Activated T-cell treated with anti-CD3 and anti-CD28 coated beads, Interleukin-2, amount 50 U/mL, for 72 hours (primary cell): ENCODE data around the gene CACNA1D. TPM values are rescaled to one million over a fixed set of nuclear protein-coding genes. Genes with fewer than 3 reads are reported as not detected.
A peak's percentile ranks its signal among the peaks of the same experiment; 100 is the strongest.

Experiments
- ATAC-seq, 2 donors: fragments of 150-1000 bp; cut with Tn5 transposase; replicated peaks in 1 of 2; 2 replicates each; pipeline ENCODE4 v1.10.0; 2021; ENCODE audit warnings: moderate library complexity in 2 of 2, mild to moderate bottlenecking in 1 of 2
- DNase-seq, 2 donors: peaks; one replicate each; pipeline ENCODE4 v3.0.0; 2021 to 2022; ENCODE audit warnings: mixed read lengths in 1 of 2
- H3K27ac Mint-ChIP-seq: one replicate; pipeline ENCODE4 v1.8.0; 2022; ENCODE audit warnings: mild to moderate bottlenecking, moderate library complexity, mixed read lengths
- H3K27me3 Mint-ChIP-seq: one replicate; pipeline ENCODE4 v1.8.0; 2022; ENCODE audit warnings: low read depth, mixed read lengths
- H3K36me3 Mint-ChIP-seq, 2 donors: one replicate each; pipeline ENCODE4 v1.8.0; 2022; ENCODE audit warnings: mixed read lengths in 2 of 2, mild to moderate bottlenecking in 1 of 2; ENCODE audit not compliant: insufficient read depth in 2 of 2
- H3K4me1 Mint-ChIP-seq: one replicate; pipeline ENCODE4 v1.8.0; 2022; ENCODE audit warnings: low read depth, mixed read lengths
- H3K4me3 Mint-ChIP-seq, 2 donors: one replicate each; pipeline ENCODE4 v1.8.0; 2022; ENCODE audit warnings: mild to moderate bottlenecking in 2 of 2, mixed read lengths in 2 of 2, moderate library complexity in 2 of 2
- H3K9me3 Mint-ChIP-seq, 2 donors: one replicate each; pipeline ENCODE4 v1.8.0; 2022; ENCODE audit warnings: mixed read lengths in 2 of 2
- total RNA-seq, 2 donors: library from RNA; stranded (reverse); gene quantifications; one replicate each; pipeline ENCODE4 v1.2.3, GENCODE V29; 2022

The CACNA1D gene
- total RNA-seq, 2 donors from 2014 or later = 0.82 to 1.9 TPM

- no peaks in the 10 kb centered on the region for H3K9me3 Mint-ChIP-seq
- ATAC-seq (no peak), DNase-seq (no peak)
- H3K27ac Mint-ChIP-seq = no peak overlapping the region
- H3K4me3 Mint-ChIP-seq = no peak overlapping the region
- no peaks in the 10 kb centered on the region for H3K4me1 Mint-ChIP-seq
- H3K36me3 Mint-ChIP-seq = no peaks in the 10 kb centered on the region
- H3K27me3 Mint-ChIP-seq = peaks cover 23% of the 10 kb centered on the region
These were observed 28.9 kb downstream of the CACNA1D start for GRCh38 chr3:53523346-53523745.

GRCh38 chr3:53524566-53524965, 30.2 kb downstream of the CACNA1D start:
- no peaks in the 10 kb centered on the region for H3K9me3 Mint-ChIP-seq
- ATAC-seq (no peak), DNase-seq (no peak)
- no peak overlapping the region for H3K4me3 Mint-ChIP-seq
- H3K27me3 Mint-ChIP-seq = peaks cover 31% of the 10 kb centered on the region
- no peaks in the 10 kb centered on the region for H3K36me3 Mint-ChIP-seq
- H3K27ac Mint-ChIP-seq = no peak overlapping the region
- H3K4me1 Mint-ChIP-seq = no peaks in the 10 kb centered on the region

GRCh38 chr3:53525765-53526703, 31.6 kb downstream of the CACNA1D start:
- ATAC-seq = no peak

DNA sequence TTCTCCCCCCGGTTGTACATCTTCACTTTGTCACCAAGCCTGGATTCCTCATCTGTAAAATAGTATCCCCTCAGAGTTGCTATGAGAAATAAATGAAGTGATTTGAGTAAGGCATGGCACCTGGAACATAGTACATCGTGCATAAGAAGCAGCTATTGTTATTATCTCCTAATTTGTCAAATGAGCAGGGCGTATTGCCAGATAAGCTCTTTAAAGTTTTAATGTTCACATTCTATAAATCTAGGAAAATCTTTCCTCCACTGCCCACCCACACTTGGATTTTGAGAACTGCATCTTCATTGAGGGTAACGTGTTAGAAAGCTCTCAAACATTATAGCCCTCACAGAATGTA, 32.3 kb downstream of the CACNA1D start:
- H3K4me3 Mint-ChIP-seq = no peak overlapping the region
- no peaks in the 10 kb centered on the region for H3K4me1 Mint-ChIP-seq
- H3K27ac Mint-ChIP-seq = no peak overlapping the region
- no peak for DNase-seq
- no peak for ATAC-seq
- no peaks in the 10 kb centered on the region for H3K9me3 Mint-ChIP-seq
- H3K36me3 Mint-ChIP-seq = no peaks in the 10 kb centered on the region
- H3K27me3 Mint-ChIP-seq = peaks cover 53% of the 10 kb centered on the region

More at GRCh38 chr3:53525765-53526703, 31.6 kb downstream of the CACNA1D start:
- no peak for DNase-seq
- Mint-ChIP-seq H3K4me1 (no peaks in the 10 kb centered on the region), H3K27me3 (peaks cover 46% of the 10 kb centered on the region), H3K36me3 (no peaks in the 10 kb centered on the region), H3K4me3 (no peak overlapping the region), H3K27ac (no peak overlapping the region), H3K9me3 (no peaks in the 10 kb centered on the region)

DNA sequence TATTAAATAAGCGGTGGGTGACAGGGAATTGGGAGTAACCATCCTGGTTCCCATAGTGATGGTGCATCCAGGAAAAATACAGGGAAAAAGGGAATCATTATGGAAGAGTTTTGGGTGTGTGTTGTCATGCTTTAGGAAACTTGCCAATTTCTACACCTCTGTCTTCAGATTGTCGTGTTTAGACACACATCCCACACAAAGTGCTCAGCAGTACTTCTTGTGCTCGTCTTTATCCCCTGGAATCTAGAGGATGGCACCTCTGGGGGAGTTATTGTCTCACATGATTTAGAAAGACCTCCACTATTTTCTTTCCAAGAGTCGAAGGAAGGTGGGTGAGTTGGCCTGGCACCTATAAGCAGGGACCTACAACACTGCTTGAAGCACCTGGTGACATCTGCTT, 35.8 kb downstream of the CACNA1D start:
- Mint-ChIP-seq H3K36me3 (no peaks in the 10 kb centered on the region), H3K4me3 (no peak overlapping the region), H3K27ac (no peak overlapping the region), H3K4me1 (no peaks in the 10 kb centered on the region), H3K9me3 (no peaks in the 10 kb centered on the region), H3K27me3 (peaks cover 50% of the 10 kb centered on the region)
- no peak for ATAC-seq
- DNase-seq = no peak

DNA sequence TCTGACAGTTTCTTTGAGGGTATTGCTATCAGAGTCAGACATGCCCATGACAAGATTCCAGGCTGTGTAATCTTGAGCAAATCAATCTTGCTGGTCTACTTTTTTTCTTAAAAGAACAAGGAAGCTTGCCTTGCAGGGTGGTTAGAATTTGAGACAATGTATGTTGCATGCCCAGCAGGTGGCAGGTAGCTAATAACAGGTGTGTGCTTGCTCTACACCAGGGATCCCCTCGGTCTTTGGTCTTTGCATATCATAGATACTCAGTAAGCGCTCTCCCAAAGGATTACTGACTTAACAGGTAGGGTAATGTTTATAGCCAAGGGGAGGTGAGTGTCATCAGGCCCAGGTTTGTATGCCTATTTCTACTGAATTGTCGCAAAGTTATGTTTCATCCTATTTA, 37.3 kb downstream of the CACNA1D start:
- H3K27ac Mint-ChIP-seq = no peak overlapping the region
- ATAC-seq (no peak), DNase-seq (no peak)
- H3K4me3 Mint-ChIP-seq = no peak overlapping the region
- H3K27me3 Mint-ChIP-seq = peaks cover 50% of the 10 kb centered on the region
- no peaks in the 10 kb centered on the region for H3K36me3 Mint-ChIP-seq
- H3K9me3 Mint-ChIP-seq = no peaks in the 10 kb centered on the region
- H3K4me1 Mint-ChIP-seq = no peaks in the 10 kb centered on the region

DNA sequence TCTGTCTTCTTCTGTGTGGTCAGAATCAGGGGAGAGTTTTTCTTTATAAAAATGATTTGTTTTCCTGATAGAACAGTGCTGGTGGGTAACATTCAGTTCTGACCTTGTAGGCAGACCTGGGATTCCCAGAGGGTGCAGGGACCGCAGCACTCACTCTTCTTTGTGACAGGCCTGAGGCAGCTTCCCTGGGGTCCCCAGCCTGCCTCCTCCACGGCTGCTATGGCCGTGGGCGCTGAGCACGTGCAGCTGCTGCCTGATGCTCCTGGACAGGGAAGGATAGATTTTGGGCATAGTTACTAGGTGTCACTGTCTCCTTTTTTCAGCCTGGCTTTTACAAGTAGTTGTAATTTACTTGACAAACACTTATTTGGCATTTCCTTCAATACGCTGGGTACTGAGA, 39.1 kb downstream of the CACNA1D start:
- Mint-ChIP-seq H3K36me3 (no peaks in the 10 kb centered on the region), H3K9me3 (no peaks in the 10 kb centered on the region), H3K27ac (no peak overlapping the region)

DNA sequence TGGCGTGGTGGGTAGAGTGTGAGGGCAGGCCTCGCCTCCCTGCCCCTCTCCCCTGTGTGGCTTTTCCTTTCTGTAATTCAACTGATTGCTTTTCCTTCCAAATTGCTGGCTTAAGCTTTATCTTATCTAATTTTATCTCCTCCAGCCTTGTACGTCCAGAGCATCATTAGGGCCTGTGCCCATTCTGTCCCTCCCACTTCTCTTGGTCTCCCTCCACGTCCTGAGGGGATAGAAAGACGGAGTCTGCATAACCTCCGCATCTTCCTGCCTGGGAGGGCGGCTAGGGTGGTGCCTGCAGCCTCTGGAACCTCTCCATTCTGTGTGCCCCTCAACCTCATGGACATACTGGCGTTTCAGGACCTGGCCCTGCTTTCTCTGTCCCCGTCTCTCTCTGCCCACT, 39.8 kb downstream of the CACNA1D start:
- Mint-ChIP-seq H3K9me3 (no peaks in the 10 kb centered on the region), H3K4me1 (no peaks in the 10 kb centered on the region), H3K27ac (no peak overlapping the region), H3K36me3 (no peaks in the 10 kb centered on the region), H3K4me3 (no peak overlapping the region), H3K27me3 (peaks cover 61% of the 10 kb centered on the region)
- DNase-seq (no peak), ATAC-seq (no peak)

More for the DNA sequence above, 39.1 kb downstream of the CACNA1D start:
- ATAC-seq (no peak), DNase-seq (no peak)
- H3K4me1 Mint-ChIP-seq = no peaks in the 10 kb centered on the region
- peaks cover 58% of the 10 kb centered on the region for H3K27me3 Mint-ChIP-seq
- no peak overlapping the region for H3K4me3 Mint-ChIP-seq

DNA sequence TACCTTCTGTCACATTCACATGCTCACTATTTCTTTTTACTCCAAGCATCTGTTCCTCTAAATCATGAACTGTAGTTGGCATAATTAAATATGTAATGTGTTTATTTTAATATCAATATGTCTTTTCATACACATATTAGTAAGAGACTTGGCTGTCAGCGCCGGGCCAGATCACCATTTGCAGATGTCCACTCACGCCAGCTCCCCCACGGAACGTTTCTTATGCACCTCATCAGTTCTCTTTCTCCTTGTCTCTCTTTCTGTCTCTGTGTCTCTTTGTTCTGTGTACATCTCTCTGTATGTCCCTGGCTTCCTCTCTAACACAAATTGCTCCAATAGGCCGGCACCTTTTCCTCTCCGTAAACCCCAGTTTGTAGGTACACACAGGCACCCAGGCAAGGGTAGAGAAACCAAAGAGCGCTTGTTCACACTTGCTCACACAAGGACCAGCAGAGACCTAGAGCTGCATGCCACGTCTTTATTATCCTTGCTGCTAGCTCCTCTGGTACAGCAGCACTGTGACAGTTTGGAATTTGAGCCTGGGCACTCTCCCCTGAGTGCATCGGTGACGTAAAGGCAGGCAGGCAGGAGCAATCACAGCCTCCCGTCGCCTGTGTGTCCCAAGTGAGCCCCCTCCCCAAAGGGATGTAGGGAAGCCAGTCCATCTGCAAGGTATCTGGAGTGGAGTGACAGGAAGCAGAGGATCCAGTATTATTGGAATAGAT, 40.4 kb downstream of the CACNA1D start:
- no peaks in the 10 kb centered on the region for H3K9me3 Mint-ChIP-seq
- H3K27me3 Mint-ChIP-seq = peaks cover 58% of the 10 kb centered on the region
- no peak overlapping the region for H3K27ac Mint-ChIP-seq
- no peaks in the 10 kb centered on the region for H3K36me3 Mint-ChIP-seq
- DNase-seq (no peak), ATAC-seq (no peak)
- no peak overlapping the region for H3K4me3 Mint-ChIP-seq
- H3K4me1 Mint-ChIP-seq = no peaks in the 10 kb centered on the region

DNA sequence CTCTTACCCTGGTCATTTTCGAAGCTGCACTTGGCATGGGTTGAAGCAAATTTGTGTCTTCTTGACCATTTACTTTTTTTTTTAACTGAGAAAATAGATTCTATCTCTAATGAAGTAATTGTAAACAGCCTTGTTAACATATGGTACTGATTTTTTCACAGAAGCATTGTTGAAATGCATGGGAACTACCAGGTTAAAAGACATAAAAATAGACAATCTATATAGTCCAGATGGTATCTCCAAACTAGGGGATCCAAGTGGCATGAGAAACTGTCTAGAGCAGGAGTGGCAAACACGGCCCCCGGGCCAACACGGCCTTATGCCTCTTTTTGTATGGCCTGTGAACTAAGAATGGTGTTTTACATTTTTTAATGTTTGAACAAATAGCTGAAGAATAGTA, 41.9 kb downstream of the CACNA1D start:
- Mint-ChIP-seq H3K9me3 (no peaks in the 10 kb centered on the region), H3K27ac (no peak overlapping the region), H3K4me1 (no peaks in the 10 kb centered on the region), H3K27me3 (peaks cover 46% of the 10 kb centered on the region), H3K4me3 (no peak overlapping the region), H3K36me3 (no peaks in the 10 kb centered on the region)
- no peak for DNase-seq
- ATAC-seq = no peak

DNA sequence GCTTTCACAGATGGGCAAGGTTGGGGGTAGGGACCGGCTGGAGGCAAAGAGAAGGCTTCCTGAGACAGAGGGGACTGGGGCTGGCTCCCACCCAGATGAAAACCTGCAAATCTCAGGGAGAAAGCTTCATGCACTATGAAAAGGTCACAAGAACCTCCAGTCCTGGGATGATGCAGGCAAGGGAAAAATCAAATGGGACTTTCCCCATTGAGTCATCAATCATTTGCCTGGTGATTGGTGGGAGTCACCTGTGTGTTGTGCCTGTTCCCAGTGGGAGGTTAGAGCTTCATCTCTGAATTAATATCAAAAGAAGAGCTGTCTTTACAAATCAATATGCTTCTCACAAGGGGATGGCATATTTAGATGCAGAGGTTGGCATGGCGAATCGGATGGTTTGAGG, 49.9 kb downstream of the CACNA1D start:
- Mint-ChIP-seq H3K9me3 (no peaks in the 10 kb centered on the region), H3K27ac (no peak overlapping the region), H3K4me1 (peaks cover 22% of the 10 kb centered on the region), H3K36me3 (no peaks in the 10 kb centered on the region), H3K4me3 (no peak overlapping the region), H3K27me3 (peaks cover 31% of the 10 kb centered on the region)
- ATAC-seq = peak; percentile 26 to 39
- DNase-seq = no peak

DNA sequence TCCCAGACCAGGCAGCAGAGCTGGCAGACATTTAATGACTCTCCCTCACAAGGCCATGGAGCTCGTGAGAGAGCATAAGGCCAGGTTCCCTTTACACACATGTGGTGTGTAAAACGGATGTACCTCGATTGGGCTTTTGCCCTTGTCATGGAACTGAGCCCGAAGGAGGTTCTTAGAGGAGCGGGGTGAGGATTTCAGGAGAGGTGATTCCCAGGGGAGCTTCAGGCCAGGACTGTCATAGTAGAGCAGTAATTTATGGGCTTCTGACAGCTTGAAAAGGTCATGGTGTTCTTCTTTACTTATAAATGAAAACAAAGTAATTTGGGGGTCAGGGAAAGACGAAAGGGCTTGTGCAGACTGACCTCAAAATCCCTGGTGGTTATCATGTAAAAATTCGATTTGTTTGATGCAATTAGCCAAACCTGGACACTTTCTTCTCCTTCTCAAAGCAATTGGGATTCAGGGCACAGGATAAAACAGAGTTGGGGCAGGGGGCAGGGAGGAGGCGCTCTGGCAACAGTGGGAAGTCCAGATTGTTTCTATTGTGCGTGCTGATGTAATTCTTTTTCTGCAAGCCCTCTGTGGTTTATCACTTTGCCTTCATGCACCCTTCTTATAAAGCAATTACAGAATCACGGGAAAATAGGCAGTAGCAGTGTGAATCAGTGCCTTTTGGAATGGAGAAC, 51.0 kb downstream of the CACNA1D start:
- peaks cover 22% of the 10 kb centered on the region for H3K4me1 Mint-ChIP-seq
- ATAC-seq = no peak
- no peak overlapping the region for H3K4me3 Mint-ChIP-seq
- peaks cover 32% of the 10 kb centered on the region for H3K27me3 Mint-ChIP-seq
- no peaks in the 10 kb centered on the region for H3K9me3 Mint-ChIP-seq
- no peak overlapping the region for H3K27ac Mint-ChIP-seq
- no peak for DNase-seq
- no peaks in the 10 kb centered on the region for H3K36me3 Mint-ChIP-seq

- H3K4me3 Mint-ChIP-seq = no peak overlapping the region
- H3K36me3 Mint-ChIP-seq = no peaks in the 10 kb centered on the region
- no peak overlapping the region for H3K27ac Mint-ChIP-seq
- H3K27me3 Mint-ChIP-seq = peaks cover 34% of the 10 kb centered on the region
- no peaks in the 10 kb centered on the region for H3K9me3 Mint-ChIP-seq
- no peak for DNase-seq
- ATAC-seq = no peak
- H3K4me1 Mint-ChIP-seq = peaks cover 22% of the 10 kb centered on the region
These were observed 51.6 kb downstream of the CACNA1D start for GRCh38 chr3:53545996-53546359.
